ENCODE data around the gene CTNNBL1.

The CTNNBL1 gene

GRCh38 chr20:37919389-37920040, 225.7 kb downstream of the CTNNBL1 start:
- H3K36me3 ChIP-seq (ENCODE audit: insufficient read depth, low read length): no peaks in the 10 kb centered on the region
- no peak for TF ChIP-seq POLR2AphosphoS5 (IDR thresholded peaks at IDR 0.05; ENCODE audit: borderline replicate concordance, low read depth, low read length)
- TF ChIP-seq EZH2 (IDR thresholded peaks at IDR 0.05): no peak
- no peak for TF ChIP-seq FOXP2 (optimal IDR thresholded peaks at IDR 0.05; ENCODE audit: control extremely low read depth, extremely low read length, insufficient read depth)
- H3K9ac ChIP-seq (ENCODE audit: insufficient read length): no peak overlapping the region
- H3K27ac ChIP-seq: peak overlapping the region; percentile 97
- H3K9me3 ChIP-seq (ENCODE audit: low read depth, low read length): no peaks in the 10 kb centered on the region
- H3K4me3 ChIP-seq: no peak overlapping the region
- DNase-seq (ENCODE audit: low read depth, low spot score): no peak

- TF ChIP-seq EZH2 (IDR thresholded peaks at IDR 0.05) (no peak), FOXP2 (optimal IDR thresholded peaks at IDR 0.05; ENCODE audit: control extremely low read depth, extremely low read length, insufficient read depth) (no peak), POLR2AphosphoS5 (IDR thresholded peaks at IDR 0.05; ENCODE audit: borderline replicate concordance, low read depth, low read length) (no peak)
- H3K27ac ChIP-seq: no peak overlapping the region
- H3K9ac ChIP-seq (ENCODE audit: insufficient read length): no peak overlapping the region
- no peak overlapping the region for H3K4me3 ChIP-seq
- no peak for DNase-seq (ENCODE audit: low read depth, low spot score)
- no peaks in the 10 kb centered on the region for H3K9me3 ChIP-seq (ENCODE audit: low read depth, low read length)
- H3K36me3 ChIP-seq (ENCODE audit: insufficient read depth, low read length): no peaks in the 10 kb centered on the region
These were observed 226.4 kb downstream of the CTNNBL1 start for GRCh38 chr20:37920270-37920669.

GRCh38 chr20:37920679-37921322, 227.0 kb downstream of the CTNNBL1 start:
- Histone ChIP-seq H3K36me3 (ENCODE audit: insufficient read depth, low read length) (no peaks in the 10 kb centered on the region), H3K27ac (no peak overlapping the region), H3K4me3 (no peak overlapping the region), H3K9ac (ENCODE audit: insufficient read length) (no peak overlapping the region), H3K9me3 (ENCODE audit: low read depth, low read length) (no peaks in the 10 kb centered on the region)
- DNase-seq (ENCODE audit: low read depth, low spot score): no peak
- no peak for TF ChIP-seq EZH2 (IDR thresholded peaks at IDR 0.05)
- no peak for TF ChIP-seq FOXP2 (optimal IDR thresholded peaks at IDR 0.05; ENCODE audit: control extremely low read depth, extremely low read length, insufficient read depth)
- no peak for TF ChIP-seq POLR2AphosphoS5 (IDR thresholded peaks at IDR 0.05; ENCODE audit: borderline replicate concordance, low read depth, low read length)

GRCh38 chr20:37921341-37921929, 227.6 kb downstream of the CTNNBL1 start:
- Histone ChIP-seq H3K4me3 (no peak overlapping the region), H3K36me3 (ENCODE audit: insufficient read depth, low read length) (no peaks in the 10 kb centered on the region), H3K9ac (ENCODE audit: insufficient read length) (no peak overlapping the region), H3K9me3 (ENCODE audit: low read depth, low read length) (no peaks in the 10 kb centered on the region), H3K27ac (no peak overlapping the region)
- DNase-seq (ENCODE audit: low read depth, low spot score): no peak
- no peak for TF ChIP-seq POLR2AphosphoS5 (IDR thresholded peaks at IDR 0.05; ENCODE audit: borderline replicate concordance, low read depth, low read length)
- TF ChIP-seq FOXP2 (optimal IDR thresholded peaks at IDR 0.05; ENCODE audit: control extremely low read depth, extremely low read length, insufficient read depth): no peak
- TF ChIP-seq EZH2 (IDR thresholded peaks at IDR 0.05): no peak
